ENCODE data around the gene TAP2.

GRCh38 chr6:32855467-32856174 lies 17.1 kb upstream of the TAP2 start:
- TF ChIP-seq POLR2A (IDR thresholded peaks at IDR 0.05) (no peak), POLR2AphosphoS5 (IDR thresholded peaks at IDR 0.05) (no peak)
- TF ChIP-seq, protein P1, sequence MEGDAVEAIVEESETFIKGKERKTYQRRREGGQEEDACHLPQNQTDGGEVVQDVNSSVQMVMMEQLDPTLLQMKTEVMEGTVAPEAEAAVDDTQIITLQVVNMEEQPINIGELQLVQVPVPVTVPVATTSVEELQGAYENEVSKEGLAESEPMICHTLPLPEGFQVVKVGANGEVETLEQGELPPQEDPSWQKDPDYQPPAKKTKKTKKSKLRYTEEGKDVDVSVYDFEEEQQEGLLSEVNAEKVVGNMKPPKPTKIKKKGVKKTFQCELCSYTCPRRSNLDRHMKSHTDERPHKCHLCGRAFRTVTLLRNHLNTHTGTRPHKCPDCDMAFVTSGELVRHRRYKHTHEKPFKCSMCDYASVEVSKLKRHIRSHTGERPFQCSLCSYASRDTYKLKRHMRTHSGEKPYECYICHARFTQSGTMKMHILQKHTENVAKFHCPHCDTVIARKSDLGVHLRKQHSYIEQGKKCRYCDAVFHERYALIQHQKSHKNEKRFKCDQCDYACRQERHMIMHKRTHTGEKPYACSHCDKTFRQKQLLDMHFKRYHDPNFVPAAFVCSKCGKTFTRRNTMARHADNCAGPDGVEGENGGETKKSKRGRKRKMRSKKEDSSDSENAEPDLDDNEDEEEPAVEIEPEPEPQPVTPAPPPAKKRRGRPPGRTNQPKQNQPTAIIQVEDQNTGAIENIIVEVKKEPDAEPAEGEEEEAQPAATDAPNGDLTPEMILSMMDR (IDR thresholded peaks at IDR 0.05): no peak

Measured in breast epithelium (tissue), 3 donors.